H1 (cell line): Measurements from ENCODE around the gene UPF1. TPM values are rescaled to one million over a fixed set of nuclear protein-coding genes. Genes with fewer than 3 reads are reported as not detected.

Source experiments
- CTCF ChIA-PET: fragments of 300-600 bp; sonication (Branson Sonifier 250); formaldehyde crosslinking; loops from one replicate; lab custom pipeline; 2021; ENCODE audit not compliant: partially characterized antibody; lab: Charles Lee
- POLR2A ChIA-PET: fragments of 300-600 bp; sonication (Branson Sonifier 250); formaldehyde crosslinking; loops from one replicate; lab custom pipeline; 2021; ENCODE audit warnings: inconsistent platforms; ENCODE audit not compliant: partially characterized antibody; lab: Charles Lee
- DNase-seq, 2 experiments: peaks; one replicate each; pipeline versions ENCODE4 v3.0.0 to v3.0.0-alpha.2; 2010 to 2022; ENCODE audit warnings: low spot score in 2 of 2, low read depth in 1 of 2, mixed read lengths in 1 of 2
- FAIRE-seq: peaks from 2 replicates; lab custom pipeline; 2011; peaks lifted over from hg19 to GRCh38; lab: Jason Lieb, UNC
- H2AFZ ChIP-seq: 2 replicates; pipeline ENCODE4 v1.8.1; 2012; ENCODE audit warnings: low read length, inconsistent platforms
- H2AK5ac ChIP-seq: 2 replicates; pipeline ENCODE4 v1.6.1; 2013; ENCODE audit warnings: low read depth, low read length
- H2BK120ac ChIP-seq: replicated peaks from 2 replicates; pipeline ENCODE3; 2013; ENCODE audit warnings: low read depth, low read length, inconsistent platforms
- H2BK12ac ChIP-seq: 2 replicates; pipeline ENCODE4 v1.6.1; 2013; ENCODE audit warnings: low read depth, low read length
- H2BK15ac ChIP-seq: 2 replicates; pipeline ENCODE4 v1.6.1; 2013; ENCODE audit warnings: low read length
- H2BK20ac ChIP-seq: 2 replicates; pipeline ENCODE4 v1.6.1; 2013; ENCODE audit warnings: low read length
- H2BK5ac ChIP-seq: 2 replicates; pipeline ENCODE4 v1.6.1; 2013; ENCODE audit warnings: low read depth, low read length
- H3K14ac ChIP-seq: 2 replicates; pipeline ENCODE4 v1.6.1; 2013; ENCODE audit warnings: inconsistent platforms; ENCODE audit not compliant: insufficient read length
- H3K18ac ChIP-seq: 2 replicates; pipeline ENCODE4 v1.6.1; 2013; ENCODE audit warnings: low read length; ENCODE audit errors: extremely low read depth
- H3K23ac ChIP-seq: 2 replicates; pipeline ENCODE4 v1.6.1; 2013; ENCODE audit warnings: inconsistent platforms; ENCODE audit not compliant: insufficient read length
- H3K23me2 ChIP-seq: 2 replicates; pipeline ENCODE4 v1.6.1; 2013; ENCODE audit warnings: low read depth, low read length
- H3K27ac ChIP-seq: 2 replicates; pipeline ENCODE4 v1.6.1; 2011; ENCODE audit warnings: low read depth, low read length, inconsistent platforms
- H3K27me3 ChIP-seq, 4 experiments: replicated peaks in 1 of 4; 1 replicate in 1 of 4; 2 replicates in 3 of 4; pipeline versions ENCODE4 v1.6.1 to v1.8.1; 2011 to 2013; ENCODE audit warnings: low read length in 3 of 4, mild to moderate bottlenecking in 3 of 4, inconsistent platforms in 2 of 4, mixed read lengths in 2 of 4, moderate library complexity in 1 of 4; ENCODE audit not compliant: control insufficient read depth in 3 of 4, insufficient read depth in 3 of 4; ENCODE audit errors: extremely low read depth in 1 of 4
- H3K36me3 ChIP-seq, 4 experiments: 2 replicates each; pipeline versions ENCODE4 v1.6.1 to v1.8.1; 2011 to 2013; ENCODE audit warnings: mild to moderate bottlenecking in 4 of 4, low read length in 3 of 4, moderate library complexity in 2 of 4, control low read depth in 1 of 4, inconsistent platforms in 1 of 4; ENCODE audit not compliant: insufficient read depth in 4 of 4, control insufficient read depth in 2 of 4
- H3K4ac ChIP-seq: replicated peaks from 2 replicates; pipeline ENCODE3; 2013; ENCODE audit warnings: low read length, low read depth, mixed read lengths, inconsistent platforms; ENCODE audit not compliant: insufficient read length
- H3K4me1 ChIP-seq, 4 experiments: replicated peaks in 1 of 4; 1 replicate in 1 of 4; 2 replicates in 3 of 4; pipeline versions ENCODE4 v1.6.1 to v1.8.1; 2011 to 2013; ENCODE audit warnings: low read length in 3 of 4, inconsistent platforms in 2 of 4, mixed read lengths in 1 of 4; ENCODE audit not compliant: insufficient read depth in 4 of 4, control insufficient read depth in 3 of 4
- H3K4me2 ChIP-seq, 2 experiments: 2 replicates each; pipeline versions ENCODE4 v1.6.1 to v1.8.1; 2011 to 2013; ENCODE audit warnings: low read depth in 2 of 2, low read length in 2 of 2, control low read depth in 1 of 2, inconsistent platforms in 1 of 2, mild to moderate bottlenecking in 1 of 2; ENCODE audit not compliant: insufficient read depth in 1 of 2
- H3K4me3 ChIP-seq, 4 experiments: fragments of 200-600, 300-600 bp in 1 of 4; sonication (generic), shearing (Covaris generic), sonication (Bioruptor Twin) in 1 of 4; 2 replicates each; pipeline versions ENCODE4 v1.5.1 to v1.8.1; 2011 to 2016; ENCODE audit warnings: low read length in 4 of 4, low read depth in 3 of 4, control low read depth in 2 of 4, inconsistent platforms in 2 of 4, mild to moderate bottlenecking in 2 of 4, mixed read lengths in 1 of 4, moderate library complexity in 1 of 4; ENCODE audit not compliant: insufficient read depth in 2 of 4; ENCODE audit errors: extremely low read depth in 1 of 4
- H3K56ac ChIP-seq: replicated peaks from 2 replicates; pipeline ENCODE3; 2013; ENCODE audit warnings: low read depth, mild to moderate bottlenecking, mixed read lengths, low read length, inconsistent platforms; ENCODE audit not compliant: insufficient read length
- H3K79me1 ChIP-seq: 2 replicates; pipeline ENCODE4 v1.6.1; 2013; ENCODE audit warnings: low read depth, low read length, control low read depth
- H3K79me2 ChIP-seq, 2 experiments: 2 replicates each; pipeline versions ENCODE4 v1.6.1 to v1.8.1; 2012 to 2013; ENCODE audit warnings: low read length in 2 of 2, mild to moderate bottlenecking in 2 of 2, inconsistent platforms in 1 of 2; ENCODE audit not compliant: insufficient read depth in 2 of 2, control insufficient read depth in 1 of 2
- H3K9ac ChIP-seq, 4 experiments: replicated peaks in 1 of 4; 1 replicate in 1 of 4; 2 replicates in 3 of 4; pipeline versions ENCODE4 v1.6.1 to v1.8.1; 2011 to 2013; ENCODE audit warnings: low read depth in 3 of 4, low read length in 3 of 4, control low read depth in 2 of 4, mild to moderate bottlenecking in 2 of 4, moderate library complexity in 2 of 4, inconsistent platforms in 1 of 4; ENCODE audit errors: extremely low read depth in 1 of 4
- H3K9me3 ChIP-seq, 2 experiments: 2 replicates each; pipeline versions ENCODE4 v1.6.1 to v1.8.1; 2012 to 2013; ENCODE audit warnings: mild to moderate bottlenecking in 2 of 2, moderate library complexity in 2 of 2, control low read depth in 1 of 2, inconsistent platforms in 1 of 2, low read depth in 1 of 2, low read length in 1 of 2, mixed read lengths in 1 of 2; ENCODE audit not compliant: insufficient read depth in 2 of 2
- H4K20me1 ChIP-seq, 2 experiments: replicated peaks in 1 of 2; 2 replicates each; pipeline versions ENCODE3 to v1.8.1; 2011 to 2013; ENCODE audit warnings: inconsistent platforms in 2 of 2, low read length in 2 of 2, mild to moderate bottlenecking in 1 of 2; ENCODE audit not compliant: insufficient read depth in 2 of 2, control insufficient read depth in 1 of 2
- H4K5ac ChIP-seq: 2 replicates; pipeline ENCODE4 v1.6.1; 2013; ENCODE audit warnings: low read length, low read depth, mixed read lengths, inconsistent platforms; ENCODE audit not compliant: insufficient read length
- H4K8ac ChIP-seq: 2 replicates; pipeline ENCODE4 v1.8.0; 2013; ENCODE audit warnings: mild to moderate bottlenecking, moderate library complexity, low read length, inconsistent platforms; ENCODE audit not compliant: insufficient read depth; ENCODE audit errors: extremely low read depth
- H4K91ac ChIP-seq: replicated peaks from 2 replicates; pipeline ENCODE3; 2013; ENCODE audit warnings: low read length, mixed read lengths, inconsistent platforms; ENCODE audit not compliant: insufficient read length
- ASH2L ChIP-seq: fragments of 200-600, 300-600 bp; sonication (generic); IDR thresholded peaks from one replicate; pipeline ENCODE4 v1.7.1; 2017; ENCODE audit warnings: low read length
- CBX8 ChIP-seq: fragments of 300-800, 300-1000 bp; sonication (generic); IDR thresholded peaks from 2 replicates; pipeline ENCODE4 v1.7.1; 2016; ENCODE audit warnings: low read depth, low read length, borderline replicate concordance
- MAFK ChIP-seq: IDR thresholded peaks from 2 replicates; pipeline ENCODE4 v1.6.1; 2012; ENCODE audit warnings: low read depth, mild to moderate bottlenecking, improper control_type of control experiment, low read length
- MAX ChIP-seq: IDR thresholded peaks from 2 replicates; pipeline ENCODE4 v1.6.1; 2012; ENCODE audit warnings: inconsistent platforms
- NRF1 ChIP-seq: IDR thresholded peaks from 2 replicates; pipeline ENCODE4 v1.6.1; 2011; ENCODE audit warnings: mild to moderate bottlenecking, low read depth, low read length, improper control_type of control experiment
- POLR2AphosphoS5 ChIP-seq: IDR thresholded peaks from 2 replicates; pipeline ENCODE4 v1.6.1; 2011; ENCODE audit warnings: low read depth, low read length
- SP2 ChIP-seq: IDR thresholded peaks from 2 replicates; pipeline ENCODE4 v1.6.1; 2012; ENCODE audit warnings: mild to moderate bottlenecking, low read length, inconsistent platforms
- SRF ChIP-seq: IDR thresholded peaks from 2 replicates; pipeline ENCODE4 v1.6.1; 2011; ENCODE audit warnings: mild to moderate bottlenecking, low read depth, low read length, moderate library complexity
- TBP ChIP-seq: IDR thresholded peaks from 2 replicates; pipeline ENCODE4 v1.6.1; 2011; ENCODE audit warnings: low read depth, low read length, improper control_type of control experiment
- WGBS, 2 experiments: shearing (Covaris generic) in 1 of 2; methylation state at CpG; one replicate each; pipeline versions ENCODE4 v1.1.6 to v1.1.7; 2013 to 2015; ENCODE audit warnings: low lambda C conversion rate in 2 of 2, mixed read lengths in 2 of 2, inconsistent platforms in 1 of 2, low coverage in 1 of 2, missing lambda C conversion rate in 1 of 2; ENCODE audit not compliant: insufficient replicate concordance in 2 of 2, insufficient coverage in 1 of 2, insufficient read length in 1 of 2; ENCODE audit errors: extremely low coverage in 1 of 2, missing lambda C conversion rate in 1 of 2; 5-methylcytosine and 5-hydroxymethylcytosine counted together
- polyA plus RNA-seq, 7 experiments: library from polyadenylated mRNA; depleted of rRNA in 3 of 7; stranded (reverse) in 5 of 7; unstranded in 2 of 7; fragments of >200 nt in 5 of 7; fragments of 200-250 nt in 2 of 7; gene quantifications; 1 replicate in 5 of 7; 2 replicates in 1 of 7; 4 replicates in 1 of 7; pipeline versions ENCODE4 v1.2.1 to v1.2.3, GENCODE V29; 2011 to 2013; ENCODE audit warnings: missing spikeins in 2 of 7, mixed read lengths in 2 of 7
- total RNA-seq: library from RNA; stranded (reverse); fragmentation: NEBNext Ultra II Directional; extraction: Animal tissue kit (Norgen Biotek cat#: 25700); gene quantifications from 2 replicates; pipeline ENCODE4 v1.2.1, GENCODE V29; 2021

Gene UPF1
- total and polyA plus RNA-seq, 2 of the 8 experiments (the other 6 are each of a cell fraction or from before 2014, with no cell fraction given), result 46.4 to 62.0 TPM

- no peak overlapping the region for H2BK5ac ChIP-seq
- no peak overlapping the region for H2BK15ac ChIP-seq
- no peak overlapping the region for H3K4ac ChIP-seq
- no peak overlapping the region for H3K23ac ChIP-seq
- H2AFZ ChIP-seq, result no peak overlapping the region
- DNase-seq (no peak), FAIRE-seq (no peak)
- H3K23me2 ChIP-seq, result peaks cover 6% of the 10 kb centered on the region; the same call in 1 of the 2 replicates
- CTCF ChIA-PET, result interaction anchor here (0.7 to 4.5 kb wide), 9 partner anchors 12 to 102 kb away, joined by 3 to 34 read pairs (median 6); no protein-coding TSS in a partner anchor
- H3K27me3 ChIP-seq, result peaks cover 0 to 13% (median 8%) of the 10 kb centered on the region in 4 experiments; a peak in 4 of 7 replicates
- H3K4me1 ChIP-seq, result peaks cover 0 to 12% (median 5%) of the 10 kb centered on the region in 4 experiments; a peak in 5 of 7 replicates
- TF ChIP-seq MAX (no peak), NRF1 (no peak), ASH2L (no peak), TBP (no peak), POLR2AphosphoS5 (no peak), MAFK (no peak), CBX8 (no peak), SRF (no peak), SP2 (no peak)
- H3K27ac ChIP-seq, result no peak overlapping the region
- H2BK20ac ChIP-seq, result no peak overlapping the region
- H3K9ac ChIP-seq, result no peak overlapping the region
- H3K79me1 ChIP-seq, result no peaks in the 10 kb centered on the region
- no peak overlapping the region; a peak in 2 of 4 replicates for H3K4me2 ChIP-seq
- no peak overlapping the region for H3K56ac ChIP-seq
- no peak overlapping the region for H3K14ac ChIP-seq
- H3K36me3 ChIP-seq, result no peaks in the 10 kb centered on the region
- H3K9me3 ChIP-seq, result no peaks in the 10 kb centered on the region
- H3K79me2 ChIP-seq, result no peaks in the 10 kb centered on the region
- no peak overlapping the region for H3K4me3 ChIP-seq
- H4K5ac ChIP-seq, result no peak overlapping the region
- POLR2A ChIA-PET, result interaction anchor here (1.0 to 4.0 kb wide), 11 partner anchors 10 to 96 kb away, joined by 3 to 17 read pairs (median 4); partner anchors contain the start of genes COPE and DDX49
- H2AK5ac ChIP-seq, result no peak overlapping the region
- H4K8ac ChIP-seq, result no peak overlapping the region
- no peak overlapping the region for H4K91ac ChIP-seq
- H2BK12ac ChIP-seq, result no peak overlapping the region
- H4K20me1 ChIP-seq, result peaks cover 5 to 12% of the 10 kb centered on the region in 2 experiments
- 90% methylated on average over 9 of the region's 18 CpGs; no CpG with 5 or more reads in 1 of the 2 experiments for WGBS, 2 experiments
- H3K18ac ChIP-seq, result no peak overlapping the region
- H2BK120ac ChIP-seq, result no peak overlapping the region
Measured at GRCh38 chr19:18893587-18894253, 62.0 kb downstream of the UPF1 start.
